Measurements from ENCODE around the gene PSME3.

DNA sequence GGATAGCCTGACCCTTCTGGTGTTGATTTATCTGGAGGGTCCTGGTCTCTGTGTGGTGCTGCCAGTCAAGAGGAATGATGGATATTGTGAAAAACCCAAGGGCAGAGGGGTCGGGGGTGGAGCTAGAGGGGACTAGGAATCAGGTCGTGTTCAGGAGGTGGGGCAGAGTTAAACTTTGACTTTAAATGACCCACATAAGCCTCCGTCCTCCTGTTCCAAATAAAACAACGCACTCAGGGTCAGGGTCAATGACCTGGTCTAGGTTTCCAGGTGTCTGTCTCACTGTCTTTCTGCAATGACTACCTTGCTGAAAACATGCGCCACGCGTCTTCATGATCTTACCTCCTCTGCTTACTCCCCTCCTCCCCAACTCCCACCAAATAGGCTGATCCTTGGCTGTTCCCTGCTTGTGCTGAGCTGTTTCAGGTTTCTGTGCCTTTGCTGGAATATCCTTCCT lies 32.5 kb downstream of the PSME3 start:
- TF ChIP-seq, protein P1, sequence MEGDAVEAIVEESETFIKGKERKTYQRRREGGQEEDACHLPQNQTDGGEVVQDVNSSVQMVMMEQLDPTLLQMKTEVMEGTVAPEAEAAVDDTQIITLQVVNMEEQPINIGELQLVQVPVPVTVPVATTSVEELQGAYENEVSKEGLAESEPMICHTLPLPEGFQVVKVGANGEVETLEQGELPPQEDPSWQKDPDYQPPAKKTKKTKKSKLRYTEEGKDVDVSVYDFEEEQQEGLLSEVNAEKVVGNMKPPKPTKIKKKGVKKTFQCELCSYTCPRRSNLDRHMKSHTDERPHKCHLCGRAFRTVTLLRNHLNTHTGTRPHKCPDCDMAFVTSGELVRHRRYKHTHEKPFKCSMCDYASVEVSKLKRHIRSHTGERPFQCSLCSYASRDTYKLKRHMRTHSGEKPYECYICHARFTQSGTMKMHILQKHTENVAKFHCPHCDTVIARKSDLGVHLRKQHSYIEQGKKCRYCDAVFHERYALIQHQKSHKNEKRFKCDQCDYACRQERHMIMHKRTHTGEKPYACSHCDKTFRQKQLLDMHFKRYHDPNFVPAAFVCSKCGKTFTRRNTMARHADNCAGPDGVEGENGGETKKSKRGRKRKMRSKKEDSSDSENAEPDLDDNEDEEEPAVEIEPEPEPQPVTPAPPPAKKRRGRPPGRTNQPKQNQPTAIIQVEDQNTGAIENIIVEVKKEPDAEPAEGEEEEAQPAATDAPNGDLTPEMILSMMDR (IDR thresholded peaks at IDR 0.05; ENCODE audit: poor library complexity): no peak
- TF ChIP-seq EZH2 (IDR thresholded peaks at IDR 0.05; ENCODE audit: borderline replicate concordance): no peak
